ENCODE data around the gene SHROOM3.

Gene SHROOM3

DNA sequence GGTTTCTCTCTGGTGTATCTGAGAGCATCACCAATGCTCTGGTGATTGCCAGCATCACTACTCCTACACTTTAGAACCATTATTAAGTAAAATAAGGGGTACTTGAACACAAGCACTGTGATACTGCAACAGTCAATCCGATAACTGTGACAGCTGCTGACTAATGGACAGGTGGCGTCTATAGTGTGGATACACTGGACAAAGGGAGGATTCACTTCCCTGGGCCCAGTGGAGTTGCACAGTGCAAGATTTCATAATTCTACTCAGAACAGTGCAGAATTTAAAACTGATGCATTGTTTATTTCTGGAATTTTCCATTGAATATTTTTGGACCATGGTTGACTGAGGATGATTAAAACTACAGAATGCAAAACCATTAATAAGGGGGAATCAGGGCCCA, 97.8 kb downstream of the SHROOM3 start:
- FAIRE-seq (no peak), DNase-seq (ENCODE audit: extremely low spot score, insufficient read length, low read depth) (no peak)

DNA sequence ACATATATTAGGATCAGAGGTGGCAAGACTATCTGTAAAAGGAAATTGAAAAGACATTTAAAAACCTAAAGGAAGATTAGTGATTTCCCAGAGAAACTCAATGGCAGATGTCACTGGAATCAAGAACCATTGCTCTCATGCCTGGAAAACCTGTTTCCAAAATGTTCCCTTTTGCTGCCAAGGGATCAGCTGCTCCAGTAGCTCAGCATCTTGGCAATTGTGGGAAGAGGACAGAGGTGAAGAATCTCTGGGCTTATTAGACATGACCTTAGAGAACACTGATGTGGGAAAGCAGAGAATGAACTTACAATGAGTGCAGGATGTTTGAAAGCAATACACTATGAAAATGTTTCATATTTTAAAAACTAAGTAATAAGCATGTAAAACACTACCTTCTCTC, 98.3 kb downstream of the SHROOM3 start:
- FAIRE-seq, result no peak
- DNase-seq (ENCODE audit: extremely low spot score, insufficient read length, low read depth), result no peak

- DNase-seq (ENCODE audit: extremely low spot score, insufficient read length, low read depth), result no peak
- FAIRE-seq, result no peak
Measured at GRCh38 chr4:76535603-76536372, 100.8 kb downstream of the SHROOM3 start.

- FAIRE-seq (no peak), DNase-seq (ENCODE audit: extremely low spot score, insufficient read length, low read depth) (no peak)
Measured at GRCh38 chr4:76536373-76536689, 101.3 kb downstream of the SHROOM3 start.

GRCh38 chr4:76538296-76538695, 103.3 kb downstream of the SHROOM3 start:
- FAIRE-seq (no peak), DNase-seq (ENCODE audit: extremely low spot score, insufficient read length, low read depth) (no peak)

DNA sequence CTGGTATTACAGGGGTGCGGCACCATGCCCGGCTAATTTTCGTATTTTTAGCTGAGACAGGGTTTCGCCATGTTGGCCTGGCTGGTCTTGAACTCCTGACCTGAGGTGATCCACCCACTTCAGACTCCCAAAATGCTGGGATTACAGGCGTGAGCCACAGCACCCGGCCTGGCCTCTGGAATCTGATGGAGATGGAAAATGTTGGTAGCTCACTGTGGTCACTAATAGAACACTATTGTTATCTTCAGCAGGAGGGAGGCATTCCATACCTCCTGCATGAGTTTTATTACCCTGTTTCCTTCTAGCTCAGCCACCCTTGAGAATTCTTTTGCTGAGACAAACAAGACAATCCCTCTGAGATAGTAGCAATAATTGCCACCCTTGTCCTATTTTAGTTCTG, 105.0 kb downstream of the SHROOM3 start:
- DNase-seq (ENCODE audit: extremely low spot score, insufficient read length, low read depth), result no peak
- no peak for FAIRE-seq

GRCh38 chr4:76540486-76540885, 105.5 kb downstream of the SHROOM3 start:
- DNase-seq (ENCODE audit: extremely low spot score, insufficient read length, low read depth), result no peak

GRCh38 chr4:76543378-76543777, 108.3 kb downstream of the SHROOM3 start:
- DNase-seq (ENCODE audit: extremely low spot score, insufficient read length, low read depth), result no peak
- no peak for FAIRE-seq

More at GRCh38 chr4:76540486-76540885, 105.5 kb downstream of the SHROOM3 start:
- no peak for FAIRE-seq

DNA sequence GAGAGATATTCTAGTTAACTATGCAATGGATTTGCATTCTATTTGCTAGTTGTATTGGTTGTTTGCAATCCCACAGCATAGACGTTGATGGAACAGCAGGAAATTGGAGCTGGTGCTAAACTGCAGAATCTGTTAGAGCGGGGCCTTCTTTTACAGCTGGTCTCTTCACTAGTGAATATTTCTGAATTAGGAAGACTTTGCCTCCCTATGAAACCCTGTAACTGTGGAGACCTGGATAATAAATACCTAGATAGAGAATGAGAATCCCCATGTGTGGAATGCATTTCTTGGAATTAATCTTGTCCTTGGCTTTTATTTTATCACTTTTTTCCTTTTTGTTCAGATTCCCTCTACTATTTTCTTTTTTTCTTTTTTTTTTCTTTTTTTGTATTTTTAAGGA, 109.7 kb downstream of the SHROOM3 start:
- DNase-seq (ENCODE audit: extremely low spot score, insufficient read length, low read depth) (no peak), FAIRE-seq (no peak)

DNA sequence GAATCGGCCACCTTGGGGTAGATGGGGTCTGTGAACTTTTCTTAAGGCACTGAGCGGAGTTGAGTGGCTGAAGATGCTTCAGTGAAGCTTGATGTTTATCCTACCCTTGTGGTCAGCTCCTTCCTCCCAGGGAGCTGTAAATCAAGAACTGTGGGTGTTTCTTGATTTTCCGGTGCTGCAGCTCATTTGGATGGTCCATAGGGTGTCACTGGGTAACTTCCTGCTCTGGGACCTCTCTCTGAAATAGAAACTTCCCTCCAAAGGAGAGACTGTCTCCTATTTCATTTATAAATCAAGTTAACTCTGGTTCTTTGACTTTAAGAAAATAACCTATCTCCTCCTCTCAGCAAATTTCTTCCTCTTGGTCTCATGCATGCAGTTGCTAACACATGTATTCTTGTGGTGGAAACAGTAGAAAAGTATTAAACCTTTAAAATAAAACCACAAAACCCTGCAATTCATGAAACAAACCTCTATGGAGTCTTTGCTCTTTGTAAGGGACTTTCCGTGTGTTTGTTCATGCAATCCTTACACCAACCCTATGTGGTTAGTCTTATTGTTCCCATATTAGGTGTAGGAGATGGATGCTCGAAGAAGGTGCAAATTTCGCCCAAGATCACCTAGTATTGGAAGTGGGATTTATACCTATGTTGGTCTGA, 110.3 kb downstream of the SHROOM3 start:
- no peak for DNase-seq (ENCODE audit: extremely low spot score, insufficient read length, low read depth)
- no peak for FAIRE-seq

DNA sequence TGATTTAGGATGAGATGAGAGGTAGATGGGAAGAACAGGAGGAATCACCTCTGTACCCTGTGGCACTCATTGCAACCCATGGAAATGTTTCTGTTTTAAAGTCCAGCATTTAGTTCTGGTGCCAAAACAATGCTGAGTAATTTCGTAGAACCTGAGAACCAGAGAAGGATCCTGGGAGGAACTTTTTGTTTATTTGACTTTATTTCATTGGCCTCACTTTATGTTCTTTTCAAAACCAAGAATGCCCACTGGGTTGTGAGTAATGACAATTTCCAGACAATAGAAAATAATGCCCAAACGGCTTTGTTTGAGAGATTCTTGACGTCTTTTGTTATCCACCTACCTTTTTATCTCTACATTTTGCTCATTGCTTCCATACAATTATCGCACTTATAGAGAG, 111.3 kb downstream of the SHROOM3 start:
- FAIRE-seq (no peak), DNase-seq (ENCODE audit: extremely low spot score, insufficient read length, low read depth) (no peak)

- no peak for FAIRE-seq
- DNase-seq (ENCODE audit: extremely low spot score, insufficient read length, low read depth), result no peak
Measured at GRCh38 chr4:76546759-76547742, 112.0 kb downstream of the SHROOM3 start.

GRCh38 chr4:76548704-76549103, 113.7 kb downstream of the SHROOM3 start:
- no peak for FAIRE-seq
- DNase-seq (ENCODE audit: extremely low spot score, insufficient read length, low read depth), result no peak

- DNase-seq (ENCODE audit: extremely low spot score, insufficient read length, low read depth), result no peak
- FAIRE-seq, result no peak
Measured at GRCh38 chr4:76549765-76550164, 114.7 kb downstream of the SHROOM3 start.

- no peak for FAIRE-seq
- no peak for DNase-seq (ENCODE audit: extremely low spot score, insufficient read length, low read depth)
Measured at GRCh38 chr4:76550966-76551780, 116.1 kb downstream of the SHROOM3 start.

- DNase-seq (ENCODE audit: extremely low spot score, insufficient read length, low read depth) (no peak), FAIRE-seq (no peak)
Measured at GRCh38 chr4:76554630-76555029, 119.6 kb downstream of the SHROOM3 start.

DNA sequence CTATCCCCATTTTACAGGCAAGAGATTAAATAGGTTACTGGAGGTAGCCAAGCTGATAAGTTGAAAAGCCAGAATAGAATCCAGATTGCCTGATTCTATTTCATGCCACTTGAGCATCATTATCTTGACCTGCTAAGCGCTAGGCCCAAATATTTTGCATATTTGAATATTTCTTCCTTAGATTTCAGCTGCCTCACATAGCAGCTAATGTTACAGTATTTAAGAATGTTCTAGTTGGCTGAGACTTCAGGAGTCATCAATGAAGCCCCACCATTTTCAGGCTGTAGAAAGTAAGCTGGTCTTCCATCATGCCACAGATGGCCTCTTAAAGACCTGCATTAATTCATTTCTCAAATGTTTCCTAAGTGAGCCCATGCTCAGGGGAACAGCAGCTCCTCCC, 121.4 kb downstream of the SHROOM3 start:
- no peak for DNase-seq (ENCODE audit: extremely low spot score, insufficient read length, low read depth)
- FAIRE-seq, result no peak

- no peak for FAIRE-seq
Measured at GRCh38 chr4:76558396-76559235, 123.6 kb downstream of the SHROOM3 start.

More at GRCh38 chr4:76558396-76559235, 123.6 kb downstream of the SHROOM3 start:
- DNase-seq (ENCODE audit: extremely low spot score, insufficient read length, low read depth), result no peak

All from GM18507 (cell line).